GM21423 (cell line): ENCODE data around the gene HOXA3.
A peak's percentile ranks its signal among the peaks of the same experiment; 100 is the strongest.

Source experiments
- ATAC-seq: cut with Tn5 transposase; IDR thresholded peaks from one replicate; pipeline ENCODE4 v1.9.1; 2021; ENCODE audit warnings: mild to moderate bottlenecking, moderate library complexity; ENCODE audit not compliant: unreplicated experiment

The HOXA3 gene

GRCh38 chr7:27157702-27158431 lies 5.5 kb upstream of the HOXA3 start:
- ATAC-seq, result no peak

DNA sequence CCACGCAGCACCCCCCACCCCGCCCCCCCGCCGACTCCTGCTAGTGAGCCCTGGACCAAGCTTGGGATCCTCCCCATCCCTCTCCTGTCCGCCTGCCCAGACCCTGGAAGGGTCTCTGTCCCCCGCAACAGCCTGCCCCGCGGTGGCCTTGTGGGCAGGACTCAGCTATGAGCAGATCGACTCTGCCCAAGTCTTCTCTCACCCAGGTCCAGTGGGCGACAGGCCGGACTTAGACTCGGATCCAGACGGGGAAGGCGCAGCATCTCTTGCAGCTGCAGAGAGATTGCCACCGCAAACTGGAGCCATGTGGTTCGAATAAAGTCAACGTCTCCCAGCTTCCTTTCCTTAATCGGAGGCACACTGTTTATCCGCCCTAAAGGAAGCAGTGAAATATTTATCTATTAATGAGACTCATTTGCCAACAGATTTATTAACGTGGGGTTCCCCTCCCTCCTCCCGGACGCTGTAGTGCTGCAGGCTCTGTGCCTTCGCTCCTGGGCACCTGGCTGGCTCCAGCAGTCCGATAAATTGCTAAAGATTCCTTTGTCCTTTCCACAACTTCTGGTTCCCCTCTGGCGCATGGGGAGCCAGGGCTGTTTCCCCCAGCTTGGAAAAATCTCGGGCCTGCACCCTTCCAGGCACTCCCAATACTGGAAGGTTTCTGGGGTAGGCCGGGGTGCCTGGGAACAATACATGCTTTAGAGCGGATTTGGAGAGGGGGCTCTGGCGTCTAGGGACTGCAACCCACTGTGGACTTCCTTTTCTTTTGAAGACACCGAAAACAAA lies 4.7 kb upstream of the HOXA3 start:
- ATAC-seq, result no peak

- no peak for ATAC-seq
These were observed 4.1 kb upstream of the HOXA3 start, which contains the start of gene HOXA7 for GRCh38 chr7:27156508-27156898. TSS of gene HOXA7 (minus strand) at chr7:27156675. CDS start at chr7:27156545, 130 bp downstream.

- ATAC-seq, result no peak
These were observed 3.6 kb upstream of the HOXA3 start for GRCh38 chr7:27155816-27156507.

- no peak for ATAC-seq
These were observed 2.8 kb upstream of the HOXA3 start for GRCh38 chr7:27154901-27155815.

DNA sequence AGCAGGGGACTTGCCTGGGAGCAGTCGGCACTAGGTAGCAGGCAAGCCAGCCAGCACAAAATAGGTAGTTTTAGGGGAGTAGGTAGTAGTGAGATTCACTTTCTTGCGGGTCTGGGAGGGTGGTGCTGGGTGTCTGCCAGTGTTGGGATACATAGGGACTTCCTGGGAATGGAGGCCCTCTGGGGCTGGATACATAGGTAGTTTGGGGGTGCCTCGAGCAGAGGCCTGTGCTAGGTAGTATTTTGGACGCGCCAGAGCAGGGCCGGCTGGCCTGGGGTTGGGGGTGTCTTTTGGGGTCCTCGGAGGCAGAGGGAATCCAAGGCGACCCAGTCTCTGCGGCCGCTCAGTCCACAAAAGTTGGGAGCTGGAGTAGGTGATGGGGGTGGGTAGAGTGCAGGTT lies 2.0 kb upstream of the HOXA3 start:
- ATAC-seq, result no peak

DNA sequence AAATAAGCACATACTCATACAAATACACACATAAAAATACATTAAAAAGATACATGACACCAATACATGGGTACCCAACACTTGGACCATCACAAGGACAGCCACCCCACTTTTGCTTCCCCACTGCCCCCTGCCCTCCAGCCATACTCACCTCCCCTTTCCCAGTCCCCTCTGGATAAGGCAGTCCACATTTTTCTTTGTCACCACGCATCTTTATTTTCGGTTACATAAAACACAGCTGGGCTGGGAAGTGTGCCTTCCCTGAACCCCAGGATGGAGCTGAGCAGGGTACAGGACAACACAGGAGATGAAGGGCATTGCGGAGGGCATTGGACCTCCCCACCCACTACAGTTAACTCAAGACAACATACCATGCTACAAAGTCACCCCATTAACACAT lies 1.1 kb upstream of the HOXA3 start:
- no peak for ATAC-seq

- ATAC-seq, result no peak
These were observed 546 bp upstream of the HOXA3 start for GRCh38 chr7:27152816-27153442.

- no peak for ATAC-seq
These were observed 947 bp downstream of the HOXA3 start for GRCh38 chr7:27151341-27151930.

DNA sequence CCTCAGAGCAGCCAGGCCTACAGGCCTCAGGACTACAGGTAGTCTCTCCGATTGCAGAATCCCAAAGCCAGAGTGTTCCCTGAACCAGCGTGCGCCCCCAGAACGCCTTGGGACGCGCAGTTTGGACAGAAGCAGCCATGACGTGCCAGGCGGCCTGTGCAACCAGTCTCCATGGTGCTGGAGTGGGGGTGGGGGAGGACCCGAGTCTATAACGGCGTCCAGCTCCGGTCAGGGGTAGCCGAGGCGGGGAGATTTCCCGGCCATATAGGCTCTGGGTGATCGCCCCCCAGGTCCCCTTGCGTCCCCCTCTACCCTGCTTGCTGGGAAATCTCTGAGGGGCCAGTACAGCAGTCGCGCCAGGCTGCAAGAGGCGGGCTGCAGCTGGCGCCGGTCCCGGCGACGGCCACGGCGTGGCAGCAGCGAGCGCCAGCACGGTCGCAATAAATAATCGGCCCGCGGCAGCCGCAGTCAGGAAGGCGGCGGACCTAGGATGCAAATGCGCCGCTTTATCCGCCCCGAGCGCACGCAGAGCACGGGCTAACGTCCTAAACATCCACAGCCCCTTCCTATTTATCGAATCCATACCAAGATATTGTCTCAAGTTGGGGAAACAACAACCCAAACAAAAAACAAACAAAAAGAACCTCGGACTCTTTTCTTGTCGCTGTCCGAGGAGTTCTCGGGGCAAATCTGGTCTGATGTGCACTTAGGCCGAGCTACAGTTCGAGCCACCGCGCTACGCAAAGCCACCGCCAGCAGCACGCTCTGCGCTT lies 1.6 kb downstream of the HOXA3 start:
- peak; percentile 83 for ATAC-seq

DNA sequence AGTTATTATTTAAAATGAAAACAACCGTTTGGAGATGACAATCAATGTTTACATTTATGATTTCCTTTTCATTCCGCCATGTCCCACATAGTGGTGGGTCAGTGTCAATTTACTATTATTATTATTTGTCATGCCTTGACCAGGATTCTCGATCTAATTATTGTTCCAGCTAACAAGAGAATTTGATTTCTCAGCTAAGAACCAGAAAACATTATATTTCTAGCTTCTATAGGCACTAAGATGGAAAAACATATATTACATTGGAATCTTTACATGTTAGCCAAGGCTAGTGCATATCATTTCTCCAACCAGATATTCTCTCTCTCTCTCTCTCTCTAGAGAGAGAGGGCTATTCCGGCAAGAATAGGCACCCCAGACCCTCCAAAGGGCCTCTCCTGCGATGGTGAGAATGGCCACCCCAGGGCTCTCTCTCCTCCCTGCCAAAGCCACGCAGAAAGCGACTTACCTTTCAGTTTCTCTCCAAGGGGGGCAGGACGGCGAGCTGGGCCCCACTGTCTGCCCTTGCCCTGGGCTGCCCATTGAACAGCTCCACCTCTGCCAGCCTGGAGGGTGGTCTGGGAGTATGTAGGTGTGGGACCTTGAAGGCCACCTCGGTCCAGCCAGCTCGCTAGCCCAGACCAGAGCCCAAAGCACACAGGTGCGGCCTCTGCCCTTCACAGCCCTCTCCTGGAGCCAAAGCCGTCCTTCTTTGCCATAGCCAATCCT lies 2.4 kb downstream of the HOXA3 start:
- no peak for ATAC-seq

DNA sequence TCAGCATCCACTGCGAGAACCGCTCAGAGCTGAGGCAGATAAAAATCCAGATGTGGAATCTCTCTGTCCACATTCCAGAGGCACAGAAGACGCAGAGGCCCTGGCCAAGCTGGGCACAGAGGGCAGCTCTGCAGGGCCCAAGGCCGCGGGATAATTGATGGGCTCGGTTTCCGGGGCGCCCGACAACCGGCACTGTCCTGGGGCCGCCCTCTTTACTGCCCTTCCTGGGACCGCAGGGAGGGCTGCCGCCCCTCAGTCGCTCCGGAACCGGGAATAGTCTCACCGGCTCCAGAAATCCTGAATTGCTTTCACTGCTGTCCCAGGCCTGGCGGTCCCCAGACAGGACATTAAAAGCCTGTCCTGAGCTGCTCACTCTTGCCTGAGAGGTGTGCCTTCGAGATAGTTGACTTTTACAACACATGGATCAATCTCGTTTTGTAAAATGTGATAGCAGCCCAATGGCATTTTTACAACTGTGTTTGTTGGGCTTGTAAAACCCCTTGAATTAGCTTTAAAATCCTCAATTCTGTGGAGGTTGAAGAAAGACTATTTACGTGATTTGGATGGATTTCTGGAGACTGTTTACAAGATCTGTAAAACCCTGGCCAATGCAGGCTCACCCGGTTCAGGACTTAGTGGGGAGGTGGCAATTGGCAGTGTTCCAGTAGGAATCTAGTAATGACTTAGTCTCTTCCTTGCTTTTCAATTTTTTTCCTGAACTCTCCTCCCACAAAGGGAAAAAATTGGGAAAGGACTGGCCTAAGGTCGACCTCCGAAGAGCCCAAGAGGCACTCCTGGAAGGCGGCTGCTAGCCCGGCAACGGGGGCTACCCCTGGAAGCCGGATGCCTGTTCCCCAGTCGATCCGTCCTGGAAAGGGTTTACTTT lies 3.4 kb downstream of the HOXA3 start:
- no peak for ATAC-seq

GRCh38 chr7:27148031-27148755 lies 4.2 kb downstream of the HOXA3 start:
- no peak for ATAC-seq

- ATAC-seq, result no peak
These were observed 5.0 kb downstream of the HOXA3 start, which contains the start of gene HOXA6 for GRCh38 chr7:27147199-27148030. TSS of gene HOXA6 (minus strand) at chr7:27147774. CDS start at chr7:27147749, 25 bp downstream.

- ATAC-seq, result no peak
These were observed 5.7 kb downstream of the HOXA3 start for GRCh38 chr7:27146491-27147198.
